ENCODE measurements around the gene CMSS1. TPM values are rescaled to one million over a fixed set of nuclear protein-coding genes. Genes with fewer than 3 reads are reported as not detected.

Gene CMSS1
- total RNA-seq, 1 experiment from 2014 or later, result 70.6 TPM

- TF ChIP-seq STAT6 (CRISPR knock-in tag; conservative IDR thresholded peaks at IDR 0.05; ENCODE audit: low read depth), result no peak
- no peak for TF ChIP-seq AFF4 (CRISPR knock-in tag; IDR thresholded peaks at IDR 0.05; ENCODE audit: borderline replicate concordance)
- TF ChIP-seq, protein P1, sequence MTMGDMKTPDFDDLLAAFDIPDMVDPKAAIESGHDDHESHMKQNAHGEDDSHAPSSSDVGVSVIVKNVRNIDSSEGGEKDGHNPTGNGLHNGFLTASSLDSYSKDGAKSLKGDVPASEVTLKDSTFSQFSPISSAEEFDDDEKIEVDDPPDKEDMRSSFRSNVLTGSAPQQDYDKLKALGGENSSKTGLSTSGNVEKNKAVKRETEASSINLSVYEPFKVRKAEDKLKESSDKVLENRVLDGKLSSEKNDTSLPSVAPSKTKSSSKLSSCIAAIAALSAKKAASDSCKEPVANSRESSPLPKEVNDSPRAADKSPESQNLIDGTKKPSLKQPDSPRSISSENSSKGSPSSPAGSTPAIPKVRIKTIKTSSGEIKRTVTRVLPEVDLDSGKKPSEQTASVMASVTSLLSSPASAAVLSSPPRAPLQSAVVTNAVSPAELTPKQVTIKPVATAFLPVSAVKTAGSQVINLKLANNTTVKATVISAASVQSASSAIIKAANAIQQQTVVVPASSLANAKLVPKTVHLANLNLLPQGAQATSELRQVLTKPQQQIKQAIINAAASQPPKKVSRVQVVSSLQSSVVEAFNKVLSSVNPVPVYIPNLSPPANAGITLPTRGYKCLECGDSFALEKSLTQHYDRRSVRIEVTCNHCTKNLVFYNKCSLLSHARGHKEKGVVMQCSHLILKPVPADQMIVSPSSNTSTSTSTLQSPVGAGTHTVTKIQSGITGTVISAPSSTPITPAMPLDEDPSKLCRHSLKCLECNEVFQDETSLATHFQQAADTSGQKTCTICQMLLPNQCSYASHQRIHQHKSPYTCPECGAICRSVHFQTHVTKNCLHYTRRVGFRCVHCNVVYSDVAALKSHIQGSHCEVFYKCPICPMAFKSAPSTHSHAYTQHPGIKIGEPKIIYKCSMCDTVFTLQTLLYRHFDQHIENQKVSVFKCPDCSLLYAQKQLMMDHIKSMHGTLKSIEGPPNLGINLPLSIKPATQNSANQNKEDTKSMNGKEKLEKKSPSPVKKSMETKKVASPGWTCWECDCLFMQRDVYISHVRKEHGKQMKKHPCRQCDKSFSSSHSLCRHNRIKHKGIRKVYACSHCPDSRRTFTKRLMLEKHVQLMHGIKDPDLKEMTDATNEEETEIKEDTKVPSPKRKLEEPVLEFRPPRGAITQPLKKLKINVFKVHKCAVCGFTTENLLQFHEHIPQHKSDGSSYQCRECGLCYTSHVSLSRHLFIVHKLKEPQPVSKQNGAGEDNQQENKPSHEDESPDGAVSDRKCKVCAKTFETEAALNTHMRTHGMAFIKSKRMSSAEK (CRISPR knock-in tag; IDR thresholded peaks at IDR 0.05; ENCODE audit: borderline replicate concordance), result no peak
- TF ChIP-seq ZNF416 (CRISPR knock-in tag; IDR thresholded peaks at IDR 0.05), result no peak
- TF ChIP-seq, protein P2, sequence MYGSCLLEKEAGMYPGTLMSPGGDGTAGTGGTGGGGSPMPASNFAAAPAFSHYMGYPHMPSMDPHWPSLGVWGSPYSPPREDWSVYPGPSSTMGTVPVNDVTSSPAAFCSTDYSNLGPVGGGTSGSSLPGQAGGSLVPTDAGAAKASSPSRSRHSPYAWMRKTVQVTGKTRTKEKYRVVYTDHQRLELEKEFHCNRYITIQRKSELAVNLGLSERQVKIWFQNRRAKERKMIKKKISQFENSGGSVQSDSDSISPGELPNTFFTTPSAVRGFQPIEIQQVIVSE (CRISPR knock-in tag; IDR thresholded peaks at IDR 0.05; ENCODE audit: borderline replicate concordance), result no peak
Observed at GRCh38 chr3:100160521-100160920, 342.9 kb downstream of the CMSS1 start (continued).

- no peak overlapping the region for H3K4me3 Mint-ChIP-seq
- CTCF ChIA-PET, result interaction anchor here (1.0 kb wide), 1 partner anchor 95 kb away, joined by 4 read pairs; no protein-coding TSS in a partner anchor
- DNase-seq (ENCODE audit: low spot score) (no peak), ATAC-seq (no peak)
- no peaks in the 10 kb centered on the region for H3K36me3 Mint-ChIP-seq
- H3K27ac Mint-ChIP-seq, result no peak overlapping the region
- no peaks in the 10 kb centered on the region for H3K4me1 Mint-ChIP-seq
- H3K27me3 Mint-ChIP-seq (ENCODE audit: low read depth), result no peaks in the 10 kb centered on the region
- no peaks in the 10 kb centered on the region for H3K9me3 Mint-ChIP-seq
- POLR2A ChIA-PET, result no interaction called here
- TF ChIP-seq JUN (CRISPR knock-in tag; IDR thresholded peaks at IDR 0.05) (no peak), TCF7 (CRISPR knock-in tag; IDR thresholded peaks at IDR 0.05; ENCODE audit: low read depth) (no peak), HMGXB4 (CRISPR knock-in tag; IDR thresholded peaks at IDR 0.05) (no peak), TEAD1 (CRISPR knock-in tag; IDR thresholded peaks at IDR 0.05) (no peak), MYBL2 (CRISPR knock-in tag; IDR thresholded peaks at IDR 0.05) (no peak), ZNF416 (CRISPR knock-in tag; IDR thresholded peaks at IDR 0.05) (no peak), USF1 (CRISPR knock-in tag; IDR thresholded peaks at IDR 0.05) (no peak), MXD4 (CRISPR knock-in tag; IDR thresholded peaks at IDR 0.05; ENCODE audit: borderline replicate concordance) (no peak), GTF2I (CRISPR knock-in tag; conservative IDR thresholded peaks at IDR 0.05) (no peak)
- TF ChIP-seq, protein P1 (CRISPR knock-in tag; IDR thresholded peaks at IDR 0.05; ENCODE audit: borderline replicate concordance), result no peak
- TF ChIP-seq, protein P3, sequence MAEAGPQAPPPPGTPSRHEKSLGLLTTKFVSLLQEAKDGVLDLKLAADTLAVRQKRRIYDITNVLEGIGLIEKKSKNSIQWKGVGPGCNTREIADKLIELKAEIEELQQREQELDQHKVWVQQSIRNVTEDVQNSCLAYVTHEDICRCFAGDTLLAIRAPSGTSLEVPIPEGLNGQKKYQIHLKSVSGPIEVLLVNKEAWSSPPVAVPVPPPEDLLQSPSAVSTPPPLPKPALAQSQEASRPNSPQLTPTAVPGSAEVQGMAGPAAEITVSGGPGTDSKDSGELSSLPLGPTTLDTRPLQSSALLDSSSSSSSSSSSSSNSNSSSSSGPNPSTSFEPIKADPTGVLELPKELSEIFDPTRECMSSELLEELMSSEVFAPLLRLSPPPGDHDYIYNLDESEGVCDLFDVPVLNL (CRISPR knock-in tag; IDR thresholded peaks at IDR 0.05; ENCODE audit: borderline replicate concordance, low read depth), result no peak
Observed at GRCh38 chr3:100163787-100164186, 346.1 kb downstream of the CMSS1 start.
